ENCODE measurements around the gene UBE2Q2.
A peak's percentile ranks its signal among the peaks of the same experiment; 100 is the strongest.
"Not testable (repeated sequence)": the region's sequence is repeated elsewhere in the genome, so short reads cannot be mapped to it uniquely, and the experiment has no call there.

The UBE2Q2 gene

GRCh38 chr15:75842722-75843677 lies at the start of gene UBE2Q2:
Gene UBE2Q2, plus strand, starts transcription at chr15:75843447. Its CDS starts 220 bp downstream, at chr15:75843667.
- peaks cover 43% of the 10 kb centered on the region for H3K4me1 Mint-ChIP-seq
- no peaks in the 10 kb centered on the region for H3K9me3 Mint-ChIP-seq
- CTCF ChIA-PET: no interaction called here
- DNase-seq: peak; percentile 86
- peaks cover 19% of the 10 kb centered on the region for H3K27me3 Mint-ChIP-seq
- peaks cover 33% of the 10 kb centered on the region for H3K36me3 Mint-ChIP-seq
- peak within 1 kb of the TSS; percentile 93 for H3K4me3 Mint-ChIP-seq
- H3K27ac Mint-ChIP-seq: peak within 1 kb of the TSS; percentile 87

GRCh38 chr15:75796321-75796720 lies 46.9 kb upstream of the UBE2Q2 start:
- Mint-ChIP-seq H3K4me1 (peaks cover 2% of the 10 kb centered on the region), H3K9me3 (no peaks in the 10 kb centered on the region), H3K4me3 (no peak overlapping the region), H3K27me3 (peaks cover 74% of the 10 kb centered on the region), H3K36me3 (no peaks in the 10 kb centered on the region), H3K27ac (no peak overlapping the region)
- CTCF ChIA-PET: no interaction called here
- DNase-seq: no peak

GRCh38 chr15:75797146-75797545 lies 46.1 kb upstream of the UBE2Q2 start:
- H3K4me3 Mint-ChIP-seq, H3K9me3 Mint-ChIP-seq, H3K27ac Mint-ChIP-seq, CTCF ChIA-PET, H3K36me3 Mint-ChIP-seq, DNase-seq: not testable (repeated sequence)
- peaks cover 10% of the 10 kb centered on the region for H3K4me1 Mint-ChIP-seq
- peaks cover 74% of the 10 kb centered on the region for H3K27me3 Mint-ChIP-seq

GRCh38 chr15:75799190-75799589 lies 44.1 kb upstream of the UBE2Q2 start:
- no peaks in the 10 kb centered on the region for H3K36me3 Mint-ChIP-seq
- no peaks in the 10 kb centered on the region for H3K9me3 Mint-ChIP-seq
- H3K27ac Mint-ChIP-seq: no peak overlapping the region
- peaks cover 13% of the 10 kb centered on the region for H3K4me1 Mint-ChIP-seq
- peaks cover 79% of the 10 kb centered on the region for H3K27me3 Mint-ChIP-seq
- no peak overlapping the region for H3K4me3 Mint-ChIP-seq
- no peak for DNase-seq
- CTCF ChIA-PET: interaction anchor here (1.4 to 5.2 kb wide), 2 partner anchors 70 to 113 kb away, joined by 4 to 46 read pairs; no protein-coding TSS in a partner anchor

GRCh38 chr15:75800409-75800808 lies 42.8 kb upstream of the UBE2Q2 start:
- CTCF ChIA-PET: interaction anchor here (1.1 to 5.2 kb wide), 6 partner anchors 16 to 432 kb away, joined by 4 to 46 read pairs (median 8); no protein-coding TSS in a partner anchor
- DNase-seq, H3K9me3 Mint-ChIP-seq, H3K4me3 Mint-ChIP-seq, H3K36me3 Mint-ChIP-seq, H3K27ac Mint-ChIP-seq: not testable (repeated sequence)
- Mint-ChIP-seq H3K27me3 (peaks cover 76% of the 10 kb centered on the region), H3K4me1 (peaks cover 13% of the 10 kb centered on the region)

GRCh38 chr15:75801859-75802593 lies 41.2 kb upstream of the UBE2Q2 start:
- H3K36me3 Mint-ChIP-seq: no peaks in the 10 kb centered on the region
- DNase-seq: peak; percentile 87
- peaks cover 73% of the 10 kb centered on the region for H3K27me3 Mint-ChIP-seq
- peak overlapping the region; percentile 14 for H3K4me3 Mint-ChIP-seq
- no peaks in the 10 kb centered on the region for H3K9me3 Mint-ChIP-seq
- H3K27ac Mint-ChIP-seq: no peak overlapping the region
- CTCF ChIA-PET: interaction anchor here (0.6 to 5.2 kb wide), 28 partner anchors 9 to 434 kb away, joined by 3 to 46 read pairs (median 4); partner anchors contain the start of gene IMP3
- H3K4me1 Mint-ChIP-seq: peaks cover 13% of the 10 kb centered on the region

GRCh38 chr15:75807486-75807885 lies 35.8 kb upstream of the UBE2Q2 start:
- DNase-seq, H3K9me3 Mint-ChIP-seq, H3K4me3 Mint-ChIP-seq, H3K27ac Mint-ChIP-seq, H3K4me1 Mint-ChIP-seq, H3K36me3 Mint-ChIP-seq, CTCF ChIA-PET: not testable (repeated sequence)
- H3K27me3 Mint-ChIP-seq: peaks cover 57% of the 10 kb centered on the region

GRCh38 chr15:75808009-75808408 lies 35.2 kb upstream of the UBE2Q2 start:
- H3K9me3 Mint-ChIP-seq, H3K36me3 Mint-ChIP-seq, H3K27ac Mint-ChIP-seq, DNase-seq, H3K4me3 Mint-ChIP-seq, H3K4me1 Mint-ChIP-seq: not testable (repeated sequence)
- CTCF ChIA-PET: interaction anchor here (2.8 kb wide), 1 partner anchor 115 kb away, joined by 35 read pairs; no protein-coding TSS in a partner anchor
- H3K27me3 Mint-ChIP-seq: peaks cover 54% of the 10 kb centered on the region

- Mint-ChIP-seq H3K9me3 (no peaks in the 10 kb centered on the region), H3K27me3 (peaks cover 53% of the 10 kb centered on the region), H3K36me3 (no peaks in the 10 kb centered on the region), H3K4me1 (no peaks in the 10 kb centered on the region), H3K27ac (no peak overlapping the region), H3K4me3 (no peak overlapping the region)
- DNase-seq: no peak
- CTCF ChIA-PET: interaction anchor here (1.2 to 3.6 kb wide), 3 partner anchors 80 to 331 kb away, joined by 4 to 36 read pairs (median 35); no protein-coding TSS in a partner anchor
These were observed 34.7 kb upstream of the UBE2Q2 start for GRCh38 chr15:75808563-75808962.

GRCh38 chr15:75809986-75810750 lies 33.1 kb upstream of the UBE2Q2 start:
- H3K4me3 Mint-ChIP-seq: no peak overlapping the region
- H3K4me1 Mint-ChIP-seq: no peaks in the 10 kb centered on the region
- peaks cover 48% of the 10 kb centered on the region for H3K27me3 Mint-ChIP-seq
- H3K27ac Mint-ChIP-seq: no peak overlapping the region
- no peaks in the 10 kb centered on the region for H3K9me3 Mint-ChIP-seq
- no peaks in the 10 kb centered on the region for H3K36me3 Mint-ChIP-seq
- peak; percentile 39 for DNase-seq
- CTCF ChIA-PET: interaction anchor here (0.7 to 3.6 kb wide), 17 partner anchors 12 to 341 kb away, joined by 3 to 36 read pairs (median 4); no protein-coding TSS in a partner anchor

GRCh38 chr15:75810874-75811498 lies 32.3 kb upstream of the UBE2Q2 start:
- CTCF ChIA-PET: interaction anchor here (1.0 to 3.6 kb wide), 9 partner anchors 11 to 336 kb away, joined by 3 to 36 read pairs (median 5); no protein-coding TSS in a partner anchor
- no peak overlapping the region for H3K27ac Mint-ChIP-seq

GRCh38 chr15:75811626-75812025 lies 31.6 kb upstream of the UBE2Q2 start:
- Mint-ChIP-seq H3K9me3 (peaks cover 2% of the 10 kb centered on the region), H3K4me1 (peaks cover 9% of the 10 kb centered on the region), H3K27me3 (peaks cover 39% of the 10 kb centered on the region), H3K27ac (no peak overlapping the region), H3K36me3 (peaks cover 2% of the 10 kb centered on the region), H3K4me3 (no peak overlapping the region)
- DNase-seq: no peak
- CTCF ChIA-PET: interaction anchor here (1.3 to 3.6 kb wide), 2 partner anchors 247 to 328 kb away, joined by 3 to 36 read pairs; no protein-coding TSS in a partner anchor

More at GRCh38 chr15:75810874-75811498, 32.3 kb upstream of the UBE2Q2 start:
- H3K9me3 Mint-ChIP-seq: no peaks in the 10 kb centered on the region
- H3K36me3 Mint-ChIP-seq: peaks cover 2% of the 10 kb centered on the region
- peaks cover 42% of the 10 kb centered on the region for H3K27me3 Mint-ChIP-seq
- no peak overlapping the region for H3K4me3 Mint-ChIP-seq
- no peak for DNase-seq
- H3K4me1 Mint-ChIP-seq: peaks cover 3% of the 10 kb centered on the region

- Mint-ChIP-seq H3K9me3 (peaks cover 2% of the 10 kb centered on the region), H3K36me3 (peaks cover 2% of the 10 kb centered on the region), H3K27me3 (peaks cover 22% of the 10 kb centered on the region), H3K27ac (no peak overlapping the region), H3K4me1 (peaks cover 25% of the 10 kb centered on the region), H3K4me3 (no peak overlapping the region)
- DNase-seq: no peak
- CTCF ChIA-PET: interaction anchor here (1.8 kb wide), 1 partner anchor 12 kb away, joined by 4 read pairs; no protein-coding TSS in a partner anchor
These were observed 28.5 kb upstream of the UBE2Q2 start for GRCh38 chr15:75814794-75815193.

Data from activated naive CD4-positive, alpha-beta T cell treated with anti-CD3 and anti-CD28 coated beads, Interleukin-2, amount 10 ng/mL, durations not matched to agents 7 days and 5 days (primary cell).